GM21619 (cell line): ENCODE measurements around the gene RPP25L.
A peak's percentile ranks its signal among the peaks of the same experiment; 100 is the strongest.

Experiments used
- ATAC-seq: cut with Tn5 transposase; IDR thresholded peaks from one replicate; pipeline ENCODE4 v1.9.1; 2021; ENCODE audit not compliant: unreplicated experiment

Gene RPP25L

DNA sequence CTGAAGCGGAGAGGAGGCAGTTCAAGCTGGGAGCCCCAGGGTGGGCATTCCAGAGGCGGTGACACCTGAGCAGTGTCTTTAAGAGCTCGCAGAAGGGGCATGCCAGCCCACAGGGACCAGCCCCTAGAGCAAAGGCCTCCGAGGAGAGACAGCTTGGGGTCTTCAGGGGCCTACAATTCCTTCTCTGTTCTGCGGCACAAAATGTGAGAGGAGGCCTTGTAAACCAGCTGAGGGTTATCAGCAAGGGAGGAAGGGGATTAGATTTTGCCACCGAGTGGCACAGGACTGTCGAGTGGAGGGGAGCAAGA is 26.2 kb upstream of the RPP25L start:
- no peak for ATAC-seq

GRCh38 chr9:34637356-34638137 is 25.6 kb upstream of the RPP25L start, which contains the start of gene SIGMAR1:
Gene SIGMAR1, minus strand, starts transcription at chr9:34637787. Its CDS starts 90 bp downstream, at chr9:34637697.
- ATAC-seq: peak; percentile 90

GRCh38 chr9:34636791-34637355 is 25.0 kb upstream of the RPP25L start:
- no peak for ATAC-seq

DNA sequence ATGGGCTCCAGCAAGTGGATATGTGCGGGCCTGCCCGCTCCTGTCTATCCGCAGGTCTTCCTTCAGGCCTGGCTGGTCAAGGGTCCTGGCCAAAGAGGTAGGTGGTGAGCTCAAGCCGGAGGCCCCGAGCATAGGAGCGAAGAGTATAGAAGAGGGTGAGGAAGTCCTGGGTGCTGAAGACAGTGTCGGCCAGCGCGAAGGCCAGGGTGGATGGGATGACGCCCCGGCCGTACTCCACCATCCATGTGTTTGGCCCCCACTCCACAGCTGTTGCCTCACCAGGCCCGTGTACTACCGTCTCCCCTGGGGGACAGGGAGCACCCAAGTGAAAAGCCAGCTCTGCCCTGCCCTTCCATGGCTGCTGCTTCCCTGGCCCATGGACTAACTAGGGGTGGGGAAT is 23.7 kb upstream of the RPP25L start:
- no peak for ATAC-seq

DNA sequence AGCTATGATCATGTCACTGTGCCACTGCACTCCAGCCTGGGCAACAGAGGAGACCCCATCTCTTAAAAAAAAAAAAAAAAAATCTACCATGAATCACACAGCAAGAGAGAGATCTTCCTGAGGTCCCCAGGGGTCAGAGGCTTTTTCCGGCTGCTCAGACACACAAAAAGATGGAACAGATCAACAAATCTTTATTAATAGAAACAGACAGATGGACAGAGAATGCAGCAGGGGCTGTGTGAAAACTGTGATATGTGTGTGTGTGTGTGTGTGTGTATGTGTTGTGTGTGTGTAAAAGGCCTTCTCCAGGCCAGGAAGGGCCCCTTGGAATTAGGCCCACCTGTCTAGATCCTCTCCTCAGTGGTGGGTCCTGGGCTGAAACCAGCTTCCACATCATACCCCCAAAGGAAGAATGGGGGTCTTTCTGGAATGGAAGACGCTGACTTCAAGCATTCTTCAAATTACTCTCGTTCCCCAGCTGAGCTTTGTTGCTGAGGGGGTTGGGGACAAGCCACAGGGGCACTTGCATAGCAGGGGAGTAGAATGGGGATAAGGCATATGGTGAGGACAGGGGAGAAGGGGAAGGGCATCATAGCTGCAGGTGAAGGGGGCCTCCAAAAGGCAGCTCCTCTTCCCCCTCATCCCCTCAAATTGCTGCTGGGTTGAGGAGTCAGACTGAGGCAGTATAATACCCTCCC is 22.8 kb upstream of the RPP25L start:
- no peak for ATAC-seq

DNA sequence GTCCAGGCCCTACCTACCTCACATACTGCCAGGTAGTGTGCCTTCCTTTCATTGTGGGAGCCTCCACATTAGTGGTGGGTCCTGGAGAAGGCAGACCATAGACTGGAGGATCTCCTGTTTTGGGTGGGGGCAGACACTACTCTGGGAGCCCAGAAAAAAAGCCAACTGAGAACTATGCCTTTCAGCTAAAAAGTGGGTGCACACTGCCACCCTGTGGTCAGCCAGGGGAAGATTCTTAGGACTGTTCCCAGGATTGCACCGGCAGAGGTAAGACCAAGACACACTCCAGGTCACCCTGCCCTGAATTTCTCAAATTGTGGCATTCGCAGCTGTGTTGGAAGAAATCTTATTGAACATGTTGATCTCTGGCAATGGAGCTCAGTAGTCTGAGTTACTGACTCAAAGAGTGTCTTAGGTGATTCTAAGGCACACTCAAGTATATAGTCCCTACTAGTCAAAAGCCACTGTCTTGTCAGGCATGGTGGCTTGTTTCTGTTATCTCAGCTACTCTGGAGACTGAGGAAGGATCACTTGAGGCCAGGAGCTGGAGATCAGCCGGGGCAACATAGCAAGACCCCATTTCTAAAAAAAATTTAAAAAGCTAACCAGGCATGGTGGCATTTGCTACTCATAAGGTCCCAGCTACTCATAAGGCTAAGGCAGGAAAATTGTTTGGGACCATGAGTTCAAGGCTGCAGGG is 22.1 kb upstream of the RPP25L start:
- no peak for ATAC-seq

- no peak for ATAC-seq
Observed at GRCh38 chr9:34633166-34633565, 21.3 kb upstream of the RPP25L start.

GRCh38 chr9:34630402-34631154 is 18.7 kb upstream of the RPP25L start:
- ATAC-seq: no peak

- no peak for ATAC-seq
Observed at GRCh38 chr9:34629491-34629808, 17.6 kb upstream of the RPP25L start.

GRCh38 chr9:34628656-34629490 is 17.0 kb upstream of the RPP25L start, which contains the start of gene ARID3C:
Gene ARID3C, minus strand, starts transcription at chr9:34629066. Its CDS starts 1,052 bp downstream, at chr9:34628014.
- no peak for ATAC-seq

GRCh38 chr9:34627716-34628655 is 16.1 kb upstream of the RPP25L start:
- no peak for ATAC-seq

DNA sequence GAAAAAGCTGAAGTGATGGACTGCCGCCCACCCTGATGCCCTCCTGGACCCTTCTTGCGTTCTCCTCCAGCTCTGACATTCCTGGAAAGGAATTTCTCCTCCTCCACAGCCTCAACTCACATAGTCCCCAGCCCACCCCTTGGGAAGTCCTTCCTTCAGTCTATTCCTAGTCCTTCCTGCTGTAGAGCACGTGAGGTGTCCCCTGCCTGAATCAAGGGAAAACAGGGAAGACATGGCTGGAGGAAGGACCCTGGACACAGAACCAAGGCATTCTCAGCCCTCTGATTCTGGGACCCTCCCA is 13.2 kb upstream of the RPP25L start:
- ATAC-seq: no peak

DNA sequence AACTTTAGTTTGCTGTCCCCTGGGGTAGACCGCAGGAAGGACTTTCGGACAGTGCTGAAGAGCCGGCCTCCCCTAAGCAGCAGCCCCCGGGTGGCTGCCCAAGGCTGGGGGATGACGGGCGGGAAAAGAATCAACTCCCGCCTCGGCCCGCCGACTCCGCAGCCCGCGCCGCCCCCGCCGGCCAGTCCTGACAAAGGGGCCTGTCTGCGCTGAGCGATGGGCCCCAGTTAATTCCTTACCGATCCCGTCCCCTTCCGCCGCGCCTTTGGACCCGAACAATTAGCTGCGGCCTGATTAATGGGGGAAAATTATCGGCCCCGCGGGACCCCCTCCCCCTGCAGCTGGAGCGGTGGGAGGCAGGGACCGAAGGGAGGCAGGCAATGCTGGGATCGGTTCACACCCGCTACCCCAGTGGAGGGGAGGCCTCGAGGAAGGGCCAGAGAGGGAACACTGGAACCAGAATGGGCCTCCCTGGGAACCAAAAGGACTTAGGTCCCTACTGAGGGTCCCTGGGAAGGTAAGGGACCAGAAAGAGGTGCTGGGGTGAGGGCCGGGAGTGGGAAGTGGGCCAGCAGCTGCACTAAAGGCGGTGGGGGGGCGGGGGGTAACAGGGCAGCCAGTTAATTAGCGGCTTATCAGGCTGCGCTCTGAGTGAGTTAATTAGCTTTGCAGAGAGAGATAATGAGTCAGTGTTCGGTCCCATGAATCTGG is 12.7 kb upstream of the RPP25L start:
- no peak for ATAC-seq

GRCh38 chr9:34623374-34624235 is 11.7 kb upstream of the RPP25L start:
- no peak for ATAC-seq

DNA sequence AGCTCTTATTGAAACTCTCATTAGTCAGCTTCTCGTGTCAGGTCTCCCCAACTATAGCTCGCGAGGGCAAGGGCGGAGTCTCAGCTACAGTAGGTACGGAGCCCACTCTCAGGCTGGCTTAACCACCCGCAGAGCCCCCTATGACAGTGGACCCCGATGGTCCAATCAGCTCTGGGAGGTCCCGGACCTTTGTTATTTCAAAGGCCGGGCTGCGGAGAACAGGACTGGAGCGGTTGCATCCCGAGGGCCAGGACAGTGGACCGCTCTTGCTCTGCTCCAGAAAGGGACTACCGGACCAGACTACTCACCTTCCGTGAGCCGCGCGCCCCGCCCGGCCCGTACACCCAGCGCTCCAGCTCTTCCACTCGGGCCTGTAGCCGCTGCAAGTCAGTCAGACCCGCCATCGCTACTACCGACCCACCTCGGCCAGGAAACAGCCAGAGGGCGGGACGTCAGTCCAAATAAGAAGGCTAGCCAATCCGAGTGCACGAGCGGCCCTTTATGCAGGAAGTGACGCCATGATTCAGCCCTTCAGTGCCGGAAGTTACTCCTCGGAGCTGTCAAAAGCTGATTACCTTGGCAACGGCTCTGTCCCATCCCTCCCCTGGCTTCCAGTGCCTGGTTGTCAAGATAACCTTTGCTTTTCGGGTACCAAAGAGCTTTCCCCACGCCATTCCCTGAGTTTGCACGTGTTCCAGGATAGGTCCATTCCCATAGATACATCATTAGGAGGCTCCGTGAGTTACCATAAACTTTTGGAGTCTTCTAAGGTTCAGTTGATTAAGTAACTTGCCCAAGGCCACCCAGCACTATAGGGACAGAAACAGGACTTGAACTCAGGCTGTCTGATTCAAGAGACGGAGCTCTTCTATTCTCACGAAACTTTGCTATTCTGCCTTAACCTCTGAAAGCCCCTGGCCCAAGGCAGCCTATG is 8.4 kb upstream of the RPP25L start, which contains the start of gene DCTN3:
Gene DCTN3, minus strand, starts transcription at position 435 of the 934 bp plus-strand sequence. Its CDS starts 31 bp downstream, at position 404.
- ATAC-seq: peak; percentile 99

GRCh38 chr9:34615132-34615531 is 3.2 kb upstream of the RPP25L start:
- ATAC-seq: no peak
